Neural progenitor cell (in vitro differentiated cells): Measurements from ENCODE around the gene KIF21A. TPM values are rescaled to one million over a fixed set of nuclear protein-coding genes. Genes with fewer than 3 reads are reported as not detected.

Experiments used
- DNase-seq: peaks from one replicate; pipeline ENCODE4 v3.0.0-alpha.2; 2016; ENCODE audit warnings: low spot score
- H2AFZ ChIP-seq: fragments of 200-600 bp; sonication (generic); replicated peaks from 2 replicates; pipeline ENCODE4 v1.6.1; 2016; ENCODE audit warnings: antibody characterized with exemption
- H3F3A ChIP-seq: fragments of 200-600 bp; sonication (generic); 2 replicates; pipeline ENCODE4 v1.6.1; 2016; ENCODE audit warnings: antibody characterized with exemption, low read depth
- H3K27ac ChIP-seq: fragments of 200-600 bp; sonication (generic); 2 replicates; pipeline ENCODE4 v1.5.1; 2016; ENCODE audit warnings: mild to moderate bottlenecking
- H3K27me3 ChIP-seq: fragments of 200-600 bp; sonication (generic); 2 replicates; pipeline ENCODE4 v1.6.1; 2016; ENCODE audit warnings: mild to moderate bottlenecking, moderate library complexity
- H3K36me3 ChIP-seq: fragments of 200-600 bp; sonication (generic); 2 replicates; pipeline ENCODE4 v1.5.1; 2016
- H3K4me1 ChIP-seq: fragments of 200-600 bp; sonication (generic); 2 replicates; pipeline ENCODE4 v1.6.1; 2016; ENCODE audit warnings: mixed run types
- H3K4me2 ChIP-seq: fragments of 200-600 bp; sonication (generic); 2 replicates; pipeline ENCODE4 v1.6.1; 2016
- H3K4me3 ChIP-seq: fragments of 200-600 bp; sonication (generic); 2 replicates; pipeline ENCODE4 v1.5.1; 2016
- H3K79me2 ChIP-seq: fragments of 200-600 bp; sonication (generic); 2 replicates; pipeline ENCODE4 v1.6.1; 2016; ENCODE audit warnings: low read depth
- H3K9ac ChIP-seq: fragments of 200-600 bp; sonication (generic); 2 replicates; pipeline ENCODE4 v1.6.1; 2016
- H3K9me3 ChIP-seq: fragments of 200-600 bp; sonication (generic); 2 replicates; pipeline ENCODE4 v1.5.1; 2016; ENCODE audit warnings: low read depth
- H4K20me1 ChIP-seq: fragments of 200-600 bp; sonication (generic); 2 replicates; pipeline ENCODE4 v1.6.1; 2016; ENCODE audit warnings: low read depth
- H3K27ac Mint-ChIP-seq: 3 replicates; pipeline ENCODE4 v1.8.0; 2021; ENCODE audit warnings: mixed read lengths
- H3K27me3 Mint-ChIP-seq: 2 replicates; pipeline ENCODE4 v1.8.0; 2022; ENCODE audit warnings: low read depth, mild to moderate bottlenecking, inconsistent platforms, moderate library complexity, mixed read lengths; ENCODE audit not compliant: insufficient read depth
- H3K36me3 Mint-ChIP-seq: 3 replicates; pipeline ENCODE4 v1.8.0; 2021; ENCODE audit warnings: mixed read lengths
- H3K4me1 Mint-ChIP-seq: 3 replicates; pipeline ENCODE4 v1.8.0; 2021; ENCODE audit warnings: mixed read lengths
- H3K4me3 Mint-ChIP-seq: 3 replicates; pipeline ENCODE4 v1.8.0; 2021; ENCODE audit warnings: mild to moderate bottlenecking, moderate library complexity, mixed read lengths
- H3K9me3 Mint-ChIP-seq: 3 replicates; pipeline ENCODE4 v1.8.0; 2020; ENCODE audit warnings: mixed read lengths
- CTCF ChIP-seq: fragments of 200-600 bp; sonication (generic); IDR thresholded peaks from 2 replicates; pipeline ENCODE4 v1.5.1; 2017; ENCODE audit warnings: antibody characterized with exemption, mild to moderate bottlenecking
- EZH2 ChIP-seq: fragments of 200-600 bp; sonication (generic); IDR thresholded peaks from 2 replicates; pipeline ENCODE4 v1.6.1; 2017; ENCODE audit warnings: antibody characterized with exemption, mild to moderate bottlenecking, moderate library complexity
- EZH2phosphoT487 ChIP-seq: fragments of 200-600 bp; sonication (generic); IDR thresholded peaks from 2 replicates; pipeline ENCODE4 v1.6.1; 2017; ENCODE audit warnings: antibody characterized with exemption
- total RNA-seq: library from RNA; depleted of rRNA; stranded (reverse); fragments of >200 nt; gene quantifications from 2 replicates; pipeline ENCODE4 v1.2.3, GENCODE V29; 2015; ENCODE audit warnings: low replicate concordance

KIF21A gene
- total RNA-seq, 1 donor from 2014 or later, result 54.2 TPM

DNA sequence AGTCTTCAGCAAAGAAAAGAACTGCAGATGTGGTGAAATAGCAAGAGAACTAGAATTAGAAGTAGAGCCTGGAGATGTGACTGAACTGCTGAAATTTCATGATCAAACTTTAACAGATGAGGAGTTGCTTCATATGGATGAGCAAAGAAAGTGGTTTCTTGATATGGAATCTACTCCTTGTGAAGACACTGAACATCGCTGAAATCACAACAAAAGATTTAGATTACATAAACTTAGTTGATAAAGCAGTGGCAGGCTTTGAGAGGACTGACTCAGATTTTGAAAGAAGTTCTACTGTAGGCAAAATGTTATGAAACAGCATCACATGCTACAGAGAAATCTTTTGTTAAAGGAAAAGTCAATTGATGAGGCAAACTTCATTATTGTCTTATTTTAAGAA lies 175.0 kb downstream of the KIF21A start:
- Histone ChIP-seq H3K9me3 (no peaks in the 10 kb centered on the region), H3K27ac (no peak overlapping the region), H3K27me3 (no peaks in the 10 kb centered on the region), H3K4me3 (no peak overlapping the region), H2AFZ (no peak overlapping the region), H3K4me1 (no peaks in the 10 kb centered on the region), H3K4me2 (no peak overlapping the region), H3F3A (no peaks in the 10 kb centered on the region), H3K9ac (no peak overlapping the region), H4K20me1 (no peaks in the 10 kb centered on the region), H3K79me2 (no peaks in the 10 kb centered on the region), H3K36me3 (no peaks in the 10 kb centered on the region)
- Mint-ChIP-seq H3K27me3 (no peaks in the 10 kb centered on the region), H3K27ac (no peak overlapping the region), H3K4me1 (no peaks in the 10 kb centered on the region), H3K9me3 (peaks cover 5% of the 10 kb centered on the region), H3K4me3 (no peak overlapping the region), H3K36me3 (no peaks in the 10 kb centered on the region)
- no peak for DNase-seq
- no peak for TF ChIP-seq EZH2phosphoT487
- no peak for TF ChIP-seq EZH2
- TF ChIP-seq CTCF, result no peak

- Histone ChIP-seq H3K9me3 (no peaks in the 10 kb centered on the region), H3K27me3 (no peaks in the 10 kb centered on the region), H2AFZ (no peak overlapping the region), H3K4me2 (no peak overlapping the region), H3K9ac (no peak overlapping the region), H3K36me3 (no peaks in the 10 kb centered on the region), H3F3A (no peaks in the 10 kb centered on the region), H3K27ac (no peak overlapping the region), H3K4me1 (no peaks in the 10 kb centered on the region), H3K79me2 (no peaks in the 10 kb centered on the region), H4K20me1 (no peaks in the 10 kb centered on the region), H3K4me3 (no peak overlapping the region)
- H3K9me3 Mint-ChIP-seq, result no peaks in the 10 kb centered on the region
- H3K4me1 Mint-ChIP-seq, result no peaks in the 10 kb centered on the region
- no peak for DNase-seq
- no peak overlapping the region for H3K4me3 Mint-ChIP-seq
- H3K36me3 Mint-ChIP-seq, result no peaks in the 10 kb centered on the region
- H3K27me3 Mint-ChIP-seq, result no peaks in the 10 kb centered on the region
- TF ChIP-seq EZH2 (no peak), EZH2phosphoT487 (no peak), CTCF (no peak)
- H3K27ac Mint-ChIP-seq, result no peak overlapping the region
These were observed 190.3 kb downstream of the KIF21A start for GRCh38 chr12:39252628-39253027.

Other genes with a start within 250 kb of the KIF21A start
- gene ABCD2, start 176.7 kb upstream of the KIF21A start, total RNA-seq, result 0.04 TPM in 1 of 2 replicates, not detected in the other